K562 treated with DMSO at 1 percent for 48 hours (cell line): ENCODE data around the gene RNF38. TPM values are rescaled to one million over a fixed set of nuclear protein-coding genes. Genes with fewer than 3 reads are reported as not detected.

Source experiments
- total RNA-seq: library from RNA; unstranded; fragments of 300-600 nt; gene quantifications from 2 replicates; pipeline ENCODE4 v1.2.3, GENCODE V29; 2022; ENCODE audit warnings: low replicate concordance; ENCODE audit errors: extremely low read depth

RNF38 gene
- not detected in 2 replicates for total RNA-seq

GRCh38 chr9:36399980-36400331 lies at the start of gene RNF38:
Gene RNF38 (minus strand): TSS chr9:36400269. CDS start chr9:36400108, 161 bp downstream.

Other genes starting within 250 kb of the RNF38 start
- not detected in 2 replicates for gene CCIN, start 230.9 kb downstream of the RNF38 start, total RNA-seq
- gene CLTA, start 209.3 kb downstream of the RNF38 start, total RNA-seq: not detected in 2 replicates
- gene GNE, start 141.8 kb downstream of the RNF38 start, total RNA-seq: not detected in 2 replicates
- gene MELK, start 172.6 kb upstream of the RNF38 start, total RNA-seq: not detected in 2 replicates